Thoracic aorta (tissue), 2 donors: ENCODE data around the gene FZD4. TPM values are rescaled to one million over a fixed set of nuclear protein-coding genes. Genes with fewer than 3 reads are reported as not detected.
A peak's percentile ranks its signal among the peaks of the same experiment; 100 is the strongest.

Experiments
- ATAC-seq: fragments of 150-250 bp; one replicate; pipeline ENCODE4 v1.8.0; 2017; ENCODE audit warnings: low read depth; ENCODE audit not compliant: insufficient number of reproducible peaks, low FRiP score
- DNase-seq: peaks from one replicate; pipeline ENCODE4 v3.0.0-alpha.2; 2020; ENCODE audit warnings: low spot score
- H3K27ac ChIP-seq, 2 donors: fragments of 200-600 bp; sonication (generic); 1 replicate in 1 of 2; 2 replicates in 1 of 2; pipeline ENCODE4 v1.5.1; 2016; ENCODE audit warnings: mild to moderate bottlenecking in 2 of 2, moderate library complexity in 2 of 2
- H3K27me3 ChIP-seq: fragments of 200-600 bp; sonication (generic); replicated peaks from 2 replicates; pipeline ENCODE4 v1.6.0; 2016; ENCODE audit warnings: mild to moderate bottlenecking; ENCODE audit not compliant: insufficient read depth
- H3K36me3 ChIP-seq: fragments of 200-600 bp; sonication (generic); one replicate; pipeline ENCODE4 v1.5.1; 2016
- H3K4me1 ChIP-seq, 2 donors: fragments of 200-600 bp; sonication (generic); 1 replicate in 1 of 2; 2 replicates in 1 of 2; pipeline versions ENCODE4 v1.5.1 to v1.6.0; 2016; ENCODE audit warnings: low read depth in 2 of 2, mild to moderate bottlenecking in 1 of 2; ENCODE audit not compliant: control insufficient read depth in 1 of 2
- H3K4me3 ChIP-seq: fragments of 200-600 bp; sonication (generic); 2 replicates; pipeline ENCODE4 v1.5.1; 2016; ENCODE audit warnings: mild to moderate bottlenecking
- H3K9me3 ChIP-seq: fragments of 200-600 bp; sonication (generic); 2 replicates; pipeline ENCODE4 v1.5.1; 2016
- CTCF ChIP-seq: fragments of 200-600 bp; sonication (generic); IDR thresholded peaks from one replicate; pipeline ENCODE4 v1.5.1; 2019; ENCODE audit warnings: antibody characterized with exemption
- total RNA-seq, 2 donors: library from RNA; depleted of rRNA; stranded (reverse); fragments of >200 nt; gene quantifications; one replicate each; pipeline versions ENCODE4 v1.1.0 to v1.2.3, GENCODE V29; 2016

Gene FZD4
- total RNA-seq, 2 donors from 2014 or later, result 75.2 to 104 TPM

- no peaks in the 10 kb centered on the region for H3K36me3 ChIP-seq
- H3K27ac ChIP-seq, result peak overlapping the region; percentile 2 to 48
- no peaks in the 10 kb centered on the region for H3K27me3 ChIP-seq
- peaks cover 27 to 53% of the 10 kb centered on the region in 2 donors for H3K4me1 ChIP-seq
- ATAC-seq (no peak), DNase-seq (no peak)
- H3K4me3 ChIP-seq, result no peak overlapping the region
- no peaks in the 10 kb centered on the region for H3K9me3 ChIP-seq
- TF ChIP-seq CTCF, result no peak
Measured at GRCh38 chr11:86914865-86915519, 40.2 kb downstream of the FZD4 start.

- Histone ChIP-seq H3K4me3 (no peak overlapping the region), H3K4me1 (peaks cover 15 to 26% of the 10 kb centered on the region in 2 donors), H3K9me3 (no peaks in the 10 kb centered on the region), H3K27ac (no peak overlapping the region), H3K36me3 (no peaks in the 10 kb centered on the region), H3K27me3 (no peaks in the 10 kb centered on the region)
- no peak for TF ChIP-seq CTCF
- ATAC-seq, result no peak
- DNase-seq, result no peak
Measured at GRCh38 chr11:86912238-86912637, 43.0 kb downstream of the FZD4 start.

- no peaks in the 10 kb centered on the region for H3K27me3 ChIP-seq
- H3K27ac ChIP-seq, result no peak overlapping the region
- TF ChIP-seq CTCF, result no peak
- no peak overlapping the region for H3K4me3 ChIP-seq
- H3K4me1 ChIP-seq, result peaks cover under 1 to 10% of the 10 kb centered on the region in 2 donors
- H3K9me3 ChIP-seq, result no peaks in the 10 kb centered on the region
- DNase-seq (no peak), ATAC-seq (no peak)
- no peaks in the 10 kb centered on the region for H3K36me3 ChIP-seq
Measured at GRCh38 chr11:86910592-86910991, 44.6 kb downstream of the FZD4 start.

- no peaks in the 10 kb centered on the region for H3K4me1 ChIP-seq
- H3K27me3 ChIP-seq, result no peaks in the 10 kb centered on the region
- no peaks in the 10 kb centered on the region for H3K36me3 ChIP-seq
- no peak for DNase-seq
- no peak overlapping the region for H3K27ac ChIP-seq
- no peak overlapping the region for H3K4me3 ChIP-seq
- no peak for ATAC-seq
- H3K9me3 ChIP-seq, result no peaks in the 10 kb centered on the region
- TF ChIP-seq CTCF, result no peak
Measured at GRCh38 chr11:86906198-86906597, 49.0 kb downstream of the FZD4 start.

GRCh38 chr11:86905252-86905651 is 49.9 kb downstream of the FZD4 start:
- H3K36me3 ChIP-seq, result no peaks in the 10 kb centered on the region
- H3K9me3 ChIP-seq, result no peaks in the 10 kb centered on the region
- ATAC-seq (no peak), DNase-seq (no peak)
- H3K27ac ChIP-seq, result no peak overlapping the region
- no peaks in the 10 kb centered on the region for H3K27me3 ChIP-seq
- H3K4me3 ChIP-seq, result no peak overlapping the region
- TF ChIP-seq CTCF, result no peak
- no peaks in the 10 kb centered on the region for H3K4me1 ChIP-seq
